Bronchial epithelial cell (primary cell): ENCODE measurements around the gene OBI1. TPM values are rescaled to one million over a fixed set of nuclear protein-coding genes. Genes with fewer than 3 reads are reported as not detected.

Experiments used
- DNase-seq: peaks from one replicate; pipeline ENCODE4 v3.0.0-alpha.2; 2010; ENCODE audit warnings: low read depth
- FAIRE-seq: peaks from 2 replicates; lab custom pipeline; 2011; peaks lifted over from hg19 to GRCh38; lab: Jason Lieb, UNC
- H3K27me3 ChIP-seq: 2 replicates; pipeline ENCODE4 v1.5.1; 2011; ENCODE audit warnings: low read length; ENCODE audit not compliant: control insufficient read depth, insufficient read depth
- H3K36me3 ChIP-seq: 2 replicates; pipeline ENCODE4 v1.5.1; 2011; ENCODE audit warnings: low read length; ENCODE audit not compliant: control insufficient read depth, insufficient read depth
- H3K4me3 ChIP-seq: 2 replicates; pipeline ENCODE4 v1.5.1; 2011; ENCODE audit warnings: mild to moderate bottlenecking, low read depth, low read length, control low read depth
- total RNA-seq: library from RNA; depleted of rRNA; stranded (reverse); fragments of >200 nt; gene quantifications from 2 replicates; pipeline ENCODE4 v1.2.1, GENCODE V29; 2014
- TF ChIP-seq, protein P1 (sequence below): IDR thresholded peaks from 2 replicates; pipeline ENCODE4 v1.5.1; 2011; ENCODE audit warnings: mild to moderate bottlenecking, moderate library complexity, low read length, control low read depth, inconsistent platforms; ENCODE audit not compliant: insufficient read depth, severe bottlenecking

The OBI1 gene, protein sequence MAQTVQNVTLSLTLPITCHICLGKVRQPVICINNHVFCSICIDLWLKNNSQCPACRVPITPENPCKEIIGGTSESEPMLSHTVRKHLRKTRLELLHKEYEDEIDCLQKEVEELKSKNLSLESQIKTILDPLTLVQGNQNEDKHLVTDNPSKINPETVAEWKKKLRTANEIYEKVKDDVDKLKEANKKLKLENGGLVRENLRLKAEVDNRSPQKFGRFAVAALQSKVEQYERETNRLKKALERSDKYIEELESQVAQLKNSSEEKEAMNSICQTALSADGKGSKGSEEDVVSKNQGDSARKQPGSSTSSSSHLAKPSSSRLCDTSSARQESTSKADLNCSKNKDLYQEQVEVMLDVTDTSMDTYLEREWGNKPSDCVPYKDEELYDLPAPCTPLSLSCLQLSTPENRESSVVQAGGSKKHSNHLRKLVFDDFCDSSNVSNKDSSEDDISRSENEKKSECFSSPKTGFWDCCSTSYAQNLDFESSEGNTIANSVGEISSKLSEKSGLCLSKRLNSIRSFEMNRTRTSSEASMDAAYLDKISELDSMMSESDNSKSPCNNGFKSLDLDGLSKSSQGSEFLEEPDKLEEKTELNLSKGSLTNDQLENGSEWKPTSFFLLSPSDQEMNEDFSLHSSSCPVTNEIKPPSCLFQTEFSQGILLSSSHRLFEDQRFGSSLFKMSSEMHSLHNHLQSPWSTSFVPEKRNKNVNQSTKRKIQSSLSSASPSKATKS
- 16.4 and 16.6 TPM in 2 replicates for total RNA-seq

DNA sequence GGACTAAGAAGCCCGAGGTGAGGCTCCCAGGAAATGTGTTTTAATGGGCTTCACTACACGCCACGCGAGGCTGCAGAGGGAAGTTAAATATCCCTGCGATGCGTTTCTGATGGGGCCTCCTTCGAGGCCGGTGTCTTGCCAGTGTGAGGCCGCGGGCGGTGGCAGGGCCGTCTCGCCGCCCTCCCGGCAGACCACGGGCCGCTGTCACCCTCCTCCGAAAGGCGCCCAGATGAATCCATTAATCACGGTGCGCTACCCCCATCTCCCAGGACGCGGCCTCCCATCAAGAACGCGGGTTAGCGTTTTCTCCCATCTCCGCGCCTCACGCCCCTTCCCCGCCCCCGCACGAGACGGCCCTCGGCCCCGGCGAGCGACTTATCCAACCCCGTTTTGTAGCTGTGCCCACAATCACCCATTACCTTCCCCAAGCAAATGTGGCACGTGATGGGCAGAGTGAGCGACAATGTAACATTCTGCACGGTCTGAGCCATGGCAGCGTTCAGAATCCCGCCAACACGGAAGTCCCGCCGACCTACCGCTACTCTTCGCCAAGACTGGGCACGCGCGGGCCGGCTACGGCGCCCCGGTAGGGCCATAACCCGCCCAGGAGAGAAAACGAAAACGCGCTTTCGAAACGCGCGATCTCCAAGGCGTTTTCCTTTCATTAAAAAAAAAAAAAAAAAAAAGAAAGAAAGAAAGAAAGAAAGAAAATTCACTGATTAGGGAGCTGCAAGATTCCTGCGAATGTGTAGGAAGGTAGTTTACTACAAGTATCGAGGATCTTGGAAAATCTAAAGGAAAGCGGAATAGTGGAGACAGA is at the start of gene OBI1:
TSS of gene OBI1 (minus strand) at position 526 of the 820 bp plus-strand sequence. CDS start at position 491, 35 bp downstream.
- H3K4me3 ChIP-seq = peak within 1 kb of the TSS; percentile 95
- DNase-seq = peak; percentile 73
- TF ChIP-seq, protein P1, sequence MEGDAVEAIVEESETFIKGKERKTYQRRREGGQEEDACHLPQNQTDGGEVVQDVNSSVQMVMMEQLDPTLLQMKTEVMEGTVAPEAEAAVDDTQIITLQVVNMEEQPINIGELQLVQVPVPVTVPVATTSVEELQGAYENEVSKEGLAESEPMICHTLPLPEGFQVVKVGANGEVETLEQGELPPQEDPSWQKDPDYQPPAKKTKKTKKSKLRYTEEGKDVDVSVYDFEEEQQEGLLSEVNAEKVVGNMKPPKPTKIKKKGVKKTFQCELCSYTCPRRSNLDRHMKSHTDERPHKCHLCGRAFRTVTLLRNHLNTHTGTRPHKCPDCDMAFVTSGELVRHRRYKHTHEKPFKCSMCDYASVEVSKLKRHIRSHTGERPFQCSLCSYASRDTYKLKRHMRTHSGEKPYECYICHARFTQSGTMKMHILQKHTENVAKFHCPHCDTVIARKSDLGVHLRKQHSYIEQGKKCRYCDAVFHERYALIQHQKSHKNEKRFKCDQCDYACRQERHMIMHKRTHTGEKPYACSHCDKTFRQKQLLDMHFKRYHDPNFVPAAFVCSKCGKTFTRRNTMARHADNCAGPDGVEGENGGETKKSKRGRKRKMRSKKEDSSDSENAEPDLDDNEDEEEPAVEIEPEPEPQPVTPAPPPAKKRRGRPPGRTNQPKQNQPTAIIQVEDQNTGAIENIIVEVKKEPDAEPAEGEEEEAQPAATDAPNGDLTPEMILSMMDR = no peak
- no peak for FAIRE-seq
- no peaks in the 10 kb centered on the region for H3K36me3 ChIP-seq
- H3K27me3 ChIP-seq = no peaks in the 10 kb centered on the region

DNA sequence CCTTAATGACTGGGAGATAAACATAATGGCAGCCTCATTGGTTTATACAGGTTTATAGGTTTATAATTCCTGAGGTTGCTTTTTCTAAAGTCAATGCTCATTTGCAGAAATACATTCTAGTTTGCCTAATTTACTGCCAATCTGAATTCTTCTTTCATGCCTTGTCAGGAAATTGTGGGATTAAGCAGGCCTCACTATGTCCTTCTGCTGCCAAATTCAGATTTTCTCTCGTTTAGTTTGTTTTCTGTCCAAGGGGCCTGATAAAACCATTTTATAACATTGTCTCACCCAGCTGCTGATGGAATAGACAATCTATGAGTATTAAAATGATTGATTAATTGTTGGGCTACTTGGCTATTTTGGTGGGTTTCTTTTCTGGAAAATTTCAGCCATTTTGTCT is 42.4 kb upstream of the OBI1 start:
- Histone ChIP-seq H3K4me3 (no peak overlapping the region), H3K36me3 (no peaks in the 10 kb centered on the region), H3K27me3 (no peaks in the 10 kb centered on the region)
- DNase-seq = no peak
- TF ChIP-seq, protein P1 = no peak
- FAIRE-seq = no peak

DNA sequence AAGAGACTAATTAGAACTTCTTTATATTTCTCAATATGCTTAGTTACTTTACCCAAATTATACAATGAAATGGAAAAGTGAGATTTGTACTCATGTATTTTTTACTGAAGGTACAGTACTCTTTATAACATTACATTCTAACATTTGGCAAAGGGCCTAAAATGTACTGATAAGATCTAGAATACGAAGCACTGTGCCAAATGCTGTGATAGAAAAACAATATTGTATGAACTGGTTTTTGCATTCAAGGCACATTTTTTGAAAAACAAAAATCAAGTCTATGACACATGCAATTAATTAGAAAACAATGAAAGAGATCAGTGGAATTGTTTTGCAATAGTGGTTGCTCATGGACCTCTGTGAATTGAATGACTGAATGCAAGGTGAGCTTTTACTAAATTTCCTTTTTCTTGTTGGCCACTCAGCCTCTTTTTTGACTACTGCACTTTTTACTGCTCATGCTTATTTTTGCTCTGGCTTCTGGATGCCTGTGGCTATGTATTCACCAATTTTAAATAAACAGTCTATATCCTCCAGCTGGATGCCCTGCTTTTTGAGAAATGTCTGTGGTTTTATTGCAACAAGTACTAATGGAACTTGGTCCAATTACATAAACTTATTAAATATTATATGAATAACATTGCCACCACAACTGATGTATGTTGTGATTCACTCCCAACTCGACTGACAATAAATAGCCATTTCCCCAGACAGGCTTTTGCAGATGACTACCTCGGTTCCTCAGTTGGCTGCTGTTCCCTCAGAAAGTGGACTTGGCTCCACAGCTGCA is 41.4 kb upstream of the OBI1 start:
- no peak overlapping the region for H3K4me3 ChIP-seq
- no peak for FAIRE-seq
- no peaks in the 10 kb centered on the region for H3K27me3 ChIP-seq
- TF ChIP-seq, protein P1 = no peak
- H3K36me3 ChIP-seq = no peaks in the 10 kb centered on the region
- peak; percentile 32 for DNase-seq

DNA sequence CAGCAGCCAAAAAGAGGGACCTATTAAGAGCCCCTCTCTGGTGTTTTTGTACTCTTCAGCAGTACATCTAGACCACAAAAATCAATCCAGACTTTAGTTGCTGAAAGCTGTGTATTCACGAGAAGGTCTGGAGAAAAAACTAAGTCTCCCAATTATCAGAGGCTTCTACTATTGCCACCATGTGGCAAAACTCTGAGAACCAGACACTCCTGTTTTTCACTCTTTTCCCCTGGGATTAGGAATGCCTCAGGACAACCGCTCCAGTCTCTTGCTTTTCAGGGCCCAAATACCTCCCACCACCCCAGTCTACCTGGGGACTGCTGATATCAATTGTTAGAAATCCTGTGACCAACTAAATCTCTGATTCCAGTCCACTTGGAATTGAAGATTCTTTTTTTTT is 30.1 kb upstream of the OBI1 start:
- H3K36me3 ChIP-seq = no peaks in the 10 kb centered on the region
- FAIRE-seq (no peak), DNase-seq (no peak)
- TF ChIP-seq, protein P1 = no peak
- H3K4me3 ChIP-seq = no peak overlapping the region
- no peaks in the 10 kb centered on the region for H3K27me3 ChIP-seq

DNA sequence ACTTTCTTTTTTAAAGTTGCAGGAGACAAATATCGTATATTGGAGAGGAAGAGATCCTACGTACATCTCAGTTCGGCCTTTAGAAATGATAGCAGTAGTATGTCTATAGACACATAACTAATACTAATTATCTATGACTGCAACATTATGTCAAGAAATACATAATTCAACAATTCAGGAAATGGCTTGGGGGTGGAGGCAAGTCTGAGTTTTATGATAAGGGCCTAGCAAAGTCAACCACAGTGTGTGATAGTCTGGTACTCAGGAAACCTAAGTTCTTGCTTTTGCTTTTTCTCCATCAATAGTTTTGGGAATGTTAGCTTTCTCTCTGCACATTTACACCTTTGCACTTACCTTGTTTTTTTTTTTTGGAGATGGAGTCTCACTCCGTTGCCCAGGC is 27.5 kb upstream of the OBI1 start:
- DNase-seq (no peak), FAIRE-seq (no peak)
- Histone ChIP-seq H3K27me3 (no peaks in the 10 kb centered on the region), H3K4me3 (no peak overlapping the region), H3K36me3 (no peaks in the 10 kb centered on the region)
- TF ChIP-seq, protein P1 = no peak
